ENCODE results near the gene SEPTIN11. TPM values are rescaled to one million over a fixed set of nuclear protein-coding genes. Genes with fewer than 3 reads are reported as not detected.

SEPTIN11 gene
- 162 and 242 TPM in 2 replicates for total RNA-seq

- DNase-seq (ENCODE audit: extremely low read depth, low read depth, low spot score): no peak
Measured at GRCh38 chr4:76949276-76950051, at the start of gene SEPTIN11. TSS of gene SEPTIN11 (plus strand) at chr4:76949752. CDS start at chr4:76949904, 152 bp downstream.

DNA sequence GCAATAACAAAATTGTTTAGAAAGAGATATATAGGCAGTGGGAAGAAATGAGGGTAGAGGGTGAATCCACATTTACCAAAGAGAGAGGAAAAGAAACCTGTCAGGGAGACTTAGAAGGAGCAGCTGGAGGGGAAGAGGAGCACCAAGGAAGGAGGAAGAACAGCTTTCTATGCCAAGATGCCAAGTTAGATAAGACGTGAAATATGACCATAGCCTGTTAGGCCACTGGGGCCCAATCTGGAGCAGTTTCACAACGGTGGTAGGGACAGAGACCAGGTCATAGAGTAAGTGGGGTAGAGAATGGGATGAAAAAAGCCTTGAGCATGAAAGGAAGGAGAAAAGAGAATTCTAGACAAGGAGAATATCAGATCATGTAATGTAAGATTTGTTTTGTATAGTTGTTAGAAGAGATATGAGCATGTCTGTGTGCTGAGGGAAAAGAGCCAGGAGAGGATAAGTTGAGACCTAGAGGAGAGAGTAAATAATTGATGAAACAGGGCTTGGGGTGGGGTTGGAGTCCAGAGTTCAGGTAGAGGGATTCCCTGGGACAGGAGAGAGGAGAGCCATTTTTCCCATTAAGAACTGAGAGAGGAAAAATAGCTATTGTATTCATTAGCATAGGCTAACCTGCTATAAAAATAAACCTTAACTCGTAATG is 47.2 kb upstream of the SEPTIN11 start:
- DNase-seq (ENCODE audit: extremely low read depth, low read depth, low spot score): no peak

DNA sequence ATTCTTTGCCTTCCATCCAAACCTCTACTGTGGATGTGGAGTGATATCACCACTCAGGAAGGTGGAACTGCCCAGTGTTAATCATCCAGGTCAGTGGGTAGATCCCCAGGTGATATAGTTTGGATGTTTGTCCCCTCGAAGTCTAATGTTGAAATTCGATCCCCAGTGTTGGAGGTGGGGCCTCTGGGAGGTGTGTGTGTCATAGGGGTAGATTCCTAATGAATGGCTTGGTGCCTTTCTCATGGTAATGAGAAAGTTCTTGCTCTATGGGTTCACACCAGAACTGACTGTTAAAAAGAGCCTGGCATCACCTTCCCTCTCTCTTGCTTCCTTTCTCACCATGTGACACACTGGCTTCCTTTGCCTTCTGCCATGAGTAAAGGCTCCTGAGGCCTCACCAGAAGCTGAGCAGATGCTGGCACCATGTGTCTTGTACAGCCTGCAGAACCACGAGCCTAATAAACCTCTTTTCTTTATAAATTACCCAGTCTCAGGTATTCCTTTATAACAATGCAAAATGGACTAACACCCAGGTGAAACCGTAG is 44.8 kb upstream of the SEPTIN11 start:
- no peak for DNase-seq (ENCODE audit: extremely low read depth, low read depth, low spot score)

GRCh38 chr4:76905521-76905920 is 44.0 kb upstream of the SEPTIN11 start:
- DNase-seq (ENCODE audit: extremely low read depth, low read depth, low spot score): no peak

GRCh38 chr4:76909711-76910110 is 39.8 kb upstream of the SEPTIN11 start:
- DNase-seq (ENCODE audit: extremely low read depth, low read depth, low spot score): no peak

GRCh38 chr4:76920715-76921114 is 28.8 kb upstream of the SEPTIN11 start:
- no peak for DNase-seq (ENCODE audit: extremely low read depth, low read depth, low spot score)

- no peak for DNase-seq (ENCODE audit: extremely low read depth, low read depth, low spot score)
Measured at GRCh38 chr4:76923619-76924357, 25.8 kb upstream of the SEPTIN11 start.

DNA sequence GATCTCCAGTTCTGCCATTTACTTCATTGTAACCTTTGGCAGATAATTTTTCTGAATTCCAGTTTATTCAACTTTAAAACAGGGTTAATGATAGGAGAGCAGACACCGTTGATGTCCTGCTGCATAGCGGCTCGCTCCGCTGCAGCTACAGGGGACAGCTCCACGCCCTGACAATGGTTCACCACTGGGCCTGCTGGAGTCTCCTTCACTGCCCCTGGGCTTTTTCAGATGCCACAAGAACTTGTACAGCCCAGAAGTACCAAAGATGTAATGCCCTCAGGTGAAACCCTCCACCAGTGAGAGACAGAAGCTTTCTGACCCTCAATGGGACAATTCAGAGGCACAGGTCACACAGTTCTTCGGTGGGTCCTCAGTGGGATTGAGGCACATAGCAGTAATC is 22.7 kb upstream of the SEPTIN11 start:
- no peak for DNase-seq (ENCODE audit: extremely low read depth, low read depth, low spot score)

DNA sequence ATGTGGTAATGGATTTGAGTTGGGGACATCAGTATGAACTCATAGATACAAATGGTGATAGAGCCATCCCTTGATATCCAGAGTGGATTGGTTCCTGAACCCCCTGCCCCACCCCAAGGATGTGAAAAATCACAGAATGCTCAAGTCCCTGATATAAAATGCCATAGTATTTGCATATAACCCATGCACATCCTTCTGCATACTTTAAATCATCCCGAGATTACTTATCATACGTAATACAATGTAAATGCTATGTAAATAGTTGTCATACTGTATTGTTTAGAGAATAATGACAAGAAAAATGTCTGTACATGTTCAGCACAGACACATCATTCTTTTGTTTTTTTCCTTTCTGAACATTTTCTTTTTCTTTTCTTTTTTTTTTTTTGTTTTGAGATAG is 18.9 kb upstream of the SEPTIN11 start:
- DNase-seq (ENCODE audit: extremely low read depth, low read depth, low spot score): no peak

DNA sequence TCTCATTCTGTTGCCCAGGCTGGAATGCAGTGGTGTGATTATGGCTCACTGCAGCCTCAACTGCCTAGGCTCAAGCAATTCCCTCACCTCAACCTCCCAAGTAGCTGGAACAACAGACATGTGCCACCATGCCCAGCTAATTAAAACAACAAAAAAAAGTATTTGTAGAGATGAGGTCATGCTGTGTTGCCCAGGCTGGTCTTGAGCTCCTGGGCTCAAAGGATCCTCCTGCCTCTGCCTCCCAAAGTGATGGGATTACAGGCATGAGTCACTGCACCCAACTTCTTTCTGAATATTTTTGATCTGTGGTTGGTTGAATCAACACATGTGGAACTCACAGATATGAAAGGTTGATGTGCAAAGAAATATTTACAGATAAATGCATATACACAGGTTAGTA is 18.5 kb upstream of the SEPTIN11 start:
- no peak for DNase-seq (ENCODE audit: extremely low read depth, low read depth, low spot score)

DNA sequence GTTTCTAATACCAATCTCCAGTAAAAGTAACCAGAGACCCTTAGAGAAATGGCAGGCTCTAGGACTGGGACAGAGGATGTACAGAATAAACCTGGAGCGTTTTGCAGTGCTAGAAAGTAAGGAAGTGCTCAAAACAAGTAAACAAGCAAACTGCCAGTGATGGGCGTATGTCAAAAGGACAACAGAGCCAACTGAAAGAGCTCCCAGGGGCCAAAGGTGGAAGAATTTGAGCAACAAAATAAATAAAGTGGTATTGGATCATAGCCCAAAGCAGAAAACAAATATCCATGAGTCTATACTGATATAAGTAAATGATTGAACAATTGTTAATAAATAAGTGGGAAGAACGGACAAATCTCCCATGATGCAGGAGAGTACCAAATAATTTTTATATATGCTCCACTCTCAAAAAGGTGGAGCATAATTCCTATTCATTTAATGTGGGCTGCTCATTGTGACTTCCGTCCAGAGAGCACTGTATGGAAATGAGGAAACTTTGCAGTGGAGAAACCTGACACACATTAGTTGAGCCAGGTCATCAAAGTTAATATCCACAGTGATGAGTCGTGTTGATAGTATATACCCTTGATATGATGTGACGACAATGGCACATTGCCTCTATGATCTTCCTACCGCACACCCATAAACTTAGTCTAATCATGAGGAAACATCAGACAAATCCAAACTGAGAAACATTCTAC is 17.8 kb upstream of the SEPTIN11 start:
- no peak for DNase-seq (ENCODE audit: extremely low read depth, low read depth, low spot score)

DNA sequence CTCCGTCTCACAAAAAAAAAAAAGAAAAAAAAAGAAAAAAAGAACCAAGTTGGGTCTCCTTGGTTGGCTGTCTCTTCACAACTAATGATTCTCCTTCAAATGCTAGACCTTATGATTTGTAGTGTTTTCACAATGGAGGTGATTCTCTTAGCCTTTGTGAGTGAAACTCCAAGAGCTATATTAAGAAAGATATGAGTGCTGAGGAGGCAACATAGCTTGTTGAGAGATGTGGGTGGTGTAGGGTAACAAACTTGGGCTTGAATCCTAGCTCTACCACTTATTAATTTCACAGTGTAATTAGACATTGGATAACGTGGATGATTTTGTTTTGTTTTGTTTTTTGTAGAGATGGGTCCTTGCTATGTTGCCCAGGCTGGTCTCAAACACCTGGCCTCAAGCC is 10.4 kb upstream of the SEPTIN11 start:
- no peak for DNase-seq (ENCODE audit: extremely low read depth, low read depth, low spot score)

- DNase-seq (ENCODE audit: extremely low read depth, low read depth, low spot score): no peak
Measured at GRCh38 chr4:76943129-76943620, 6.4 kb upstream of the SEPTIN11 start.

DNA sequence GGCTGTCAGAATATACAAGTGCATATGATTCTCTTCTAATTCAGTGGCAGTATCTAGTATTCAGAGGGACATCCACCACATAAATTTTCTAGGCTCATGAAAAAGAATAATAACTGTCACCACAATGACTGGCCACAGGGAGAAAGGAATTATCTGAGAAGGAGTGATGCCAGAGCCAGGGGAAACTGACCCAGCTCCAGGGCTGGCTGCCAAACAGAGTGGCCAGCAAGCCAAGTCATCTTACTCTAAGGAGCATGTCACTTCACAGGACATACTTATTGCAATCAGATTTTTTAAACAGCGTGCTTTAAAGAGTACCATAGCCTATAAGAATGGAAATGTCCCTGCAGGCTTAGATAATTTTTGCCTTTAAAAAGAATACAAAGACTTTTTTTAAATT is 5.8 kb upstream of the SEPTIN11 start:
- DNase-seq (ENCODE audit: extremely low read depth, low read depth, low spot score): no peak

GRCh38 chr4:76947369-76947768 is 2.2 kb upstream of the SEPTIN11 start:
- no peak for DNase-seq (ENCODE audit: extremely low read depth, low read depth, low spot score)

GRCh38 chr4:76948443-76949275 is 893 bp upstream of the SEPTIN11 start:
- DNase-seq (ENCODE audit: extremely low read depth, low read depth, low spot score): no peak

- no peak for DNase-seq (ENCODE audit: extremely low read depth, low read depth, low spot score)
Measured at GRCh38 chr4:76950052-76950955, 752 bp downstream of the SEPTIN11 start.

- no peak for DNase-seq (ENCODE audit: extremely low read depth, low read depth, low spot score)
Measured at GRCh38 chr4:76950956-76951671, 1.6 kb downstream of the SEPTIN11 start.

All from glomerular endothelial cell (primary cell).